Parietal lobe (tissue), 2 donors: ENCODE results near the gene TPRA1. TPM values are rescaled to one million over a fixed set of nuclear protein-coding genes. Genes with fewer than 3 reads are reported as not detected.

ENCODE experiments used
- small RNA-seq: library from RNA; depleted of rRNA; stranded (forward); fragments of <200 nt; gene quantifications from one replicate; pipeline ENCODE3, GENCODE V24; 2014; ENCODE audit warnings: low replicate concordance
- total RNA-seq: library from RNA; depleted of rRNA; stranded (reverse); fragments of >200 nt; gene quantifications from one replicate; pipeline ENCODE4 v1.2.3, GENCODE V29; 2014

Gene TPRA1
- total RNA-seq = 23.8 TPM

DNA sequence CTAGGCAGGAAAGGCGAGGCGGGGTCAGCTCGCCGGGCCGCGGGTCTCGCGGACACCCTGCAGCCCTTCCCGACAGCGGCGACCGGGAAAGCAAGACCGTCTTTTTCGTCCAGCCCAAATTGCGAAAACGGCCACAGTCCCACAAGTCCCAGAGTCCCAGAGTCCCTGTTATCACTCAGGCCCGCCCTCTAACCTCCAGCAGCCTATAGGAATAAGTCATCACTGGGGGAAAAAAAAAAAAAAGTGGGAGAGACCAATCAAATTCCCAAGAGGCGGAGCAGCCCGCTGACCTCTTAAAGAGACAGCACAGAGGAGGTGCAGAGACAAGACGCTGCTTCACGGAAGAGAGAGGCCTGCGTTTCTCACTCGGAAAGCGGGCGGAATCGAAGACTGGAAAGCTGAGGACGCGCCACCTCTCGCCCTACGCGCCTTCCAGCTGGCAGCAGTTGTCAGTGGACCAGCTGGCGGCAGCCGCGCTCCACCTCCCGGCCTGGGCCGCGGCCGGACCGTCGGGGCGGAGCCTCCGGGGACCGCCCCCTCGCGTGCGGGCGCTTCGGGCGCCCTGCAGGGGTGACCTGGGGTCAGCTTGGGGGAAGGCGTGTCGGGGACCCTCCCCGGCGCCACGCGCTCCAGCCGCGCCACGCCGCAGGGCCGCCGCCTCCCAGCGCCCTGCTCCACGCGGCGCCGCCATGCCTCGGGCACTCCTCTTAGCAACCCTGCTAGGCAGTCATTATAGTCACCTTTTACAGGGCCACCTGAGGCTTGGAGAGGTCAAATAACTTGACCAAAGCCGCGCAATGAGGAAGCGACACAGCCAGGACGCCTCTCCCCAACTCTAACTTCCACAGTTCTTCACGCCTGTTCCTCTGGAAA is at the start of gene TPRA1:
Gene TPRA1 (minus strand): TSS at position 141 of the 873 bp plus-strand sequence. CDS start 10,587 bp downstream, outside the sequence.

DNA sequence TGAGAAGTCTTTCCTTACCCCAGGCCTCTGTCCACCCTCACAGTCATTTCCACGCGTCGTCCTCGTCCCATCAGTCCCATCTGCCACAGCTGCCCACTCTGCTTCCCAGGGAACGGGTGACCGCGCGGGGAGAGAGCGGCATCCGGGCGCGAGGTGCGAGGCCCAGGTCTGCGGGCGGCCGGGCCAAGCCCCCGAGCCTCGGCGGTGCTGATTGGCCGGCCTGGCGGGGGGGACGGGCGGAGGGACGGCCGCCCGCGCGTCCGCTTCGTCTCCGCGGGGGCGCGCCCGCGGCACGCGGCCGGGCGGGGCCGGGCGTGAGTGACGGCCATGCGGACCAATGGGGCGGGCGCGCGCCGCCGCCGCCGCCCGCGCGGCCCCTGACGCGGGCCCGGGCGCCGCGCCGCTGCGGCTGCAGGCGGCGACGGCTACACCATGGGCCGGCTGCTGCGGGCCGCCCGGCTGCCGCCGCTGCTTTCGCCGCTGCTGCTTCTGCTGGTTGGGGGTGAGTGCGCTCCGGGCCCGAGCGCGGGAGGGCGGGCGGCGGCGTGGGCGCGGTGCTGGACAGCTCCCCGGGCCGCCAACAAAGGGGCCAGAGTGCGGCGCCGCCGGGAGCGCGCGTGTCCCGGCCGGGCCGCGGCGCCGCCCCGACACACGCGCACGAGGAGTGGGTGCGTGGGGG is 38.4 kb upstream of the TPRA1 start, which contains the start of gene PODXL2:
Gene PODXL2 (plus strand): TSS at position 398 of the 679 bp plus-strand sequence. CDS start 35 bp downstream, at position 433.

Small RNAs within 50 kb of the gene (small RNA-seq; reads per million reads assigned to genes)
- not detected for gene AC084035.1
- gene MIR6825 = not detected
- gene MIR7976 = 0.09 reads per million

Other genes starting within 250 kb of the TPRA1 start
- 24.7 TPM for gene MCM2, start 7.7 kb upstream of the TPRA1 start, total RNA-seq
- gene PODXL2, start 38.5 kb upstream of the TPRA1 start, total RNA-seq = 206 TPM
- 16.6 TPM for gene ABTB1, start 82.2 kb upstream of the TPRA1 start, total RNA-seq
- gene MGLL, start 231.8 kb upstream of the TPRA1 start, total RNA-seq = 62.9 TPM